Glutamatergic neuron (in vitro differentiated cells): ENCODE data around the gene AGPAT3. TPM values are rescaled to one million over a fixed set of nuclear protein-coding genes. Genes with fewer than 3 reads are reported as not detected.

ENCODE experiments used
- DNase-seq: peaks from one replicate; pipeline ENCODE4 v3.0.0; 2022
- H3K27ac Mint-ChIP-seq: one replicate; pipeline ENCODE4 v1.8.0; 2020; ENCODE audit warnings: mild to moderate bottlenecking, mixed read lengths, inconsistent platforms; ENCODE audit not compliant: unreplicated experiment
- H3K27me3 Mint-ChIP-seq: one replicate; pipeline ENCODE4 v1.8.0; 2020; ENCODE audit warnings: mild to moderate bottlenecking, moderate library complexity, mixed read lengths, inconsistent platforms; ENCODE audit not compliant: unreplicated experiment
- H3K36me3 Mint-ChIP-seq: one replicate; pipeline ENCODE4 v1.8.0; 2020; ENCODE audit warnings: mild to moderate bottlenecking, mixed read lengths, inconsistent platforms; ENCODE audit not compliant: unreplicated experiment
- H3K4me1 Mint-ChIP-seq: one replicate; pipeline ENCODE4 v1.8.0; 2020; ENCODE audit warnings: mild to moderate bottlenecking, low read depth, mixed read lengths, inconsistent platforms; ENCODE audit not compliant: unreplicated experiment
- H3K4me3 Mint-ChIP-seq: one replicate; pipeline ENCODE4 v1.8.0; 2020; ENCODE audit warnings: mild to moderate bottlenecking, mixed read lengths, inconsistent platforms; ENCODE audit not compliant: unreplicated experiment
- H3K9me3 Mint-ChIP-seq: one replicate; pipeline ENCODE4 v1.8.0; 2020; ENCODE audit warnings: mild to moderate bottlenecking, moderate library complexity, mixed read lengths, inconsistent platforms; ENCODE audit not compliant: unreplicated experiment
- CTCF ChIP-seq: fragments of 200-600 bp; sonication (generic); IDR thresholded peaks from one replicate; pipeline ENCODE4 v1.5.0; 2021; ENCODE audit not compliant: partially characterized antibody, unreplicated experiment
- total RNA-seq: library from RNA; stranded (reverse); fragmentation: NEBNext Ultra II Directional; extraction: Animal tissue kit (Norgen Biotek cat#: 25700); gene quantifications from one replicate; pipeline ENCODE4 v1.2.1, GENCODE V29; 2021; ENCODE audit not compliant: unreplicated experiment

Gene AGPAT3
- total RNA-seq, 1 donor from 2014 or later, result 12.6 TPM

GRCh38 chr21:43855955-43856354 lies 9.1 kb upstream of the AGPAT3 start:
- Mint-ChIP-seq H3K9me3 (peaks cover 6% of the 10 kb centered on the region), H3K27me3 (peaks cover 3% of the 10 kb centered on the region), H3K4me1 (peaks cover 14% of the 10 kb centered on the region), H3K27ac (no peak overlapping the region), H3K36me3 (peaks cover 8% of the 10 kb centered on the region), H3K4me3 (no peak overlapping the region)
- TF ChIP-seq CTCF, result no peak
- DNase-seq, result no peak

- peaks cover 6% of the 10 kb centered on the region for H3K27me3 Mint-ChIP-seq
- H3K36me3 Mint-ChIP-seq, result peaks cover under 1% of the 10 kb centered on the region
- no peak overlapping the region for H3K27ac Mint-ChIP-seq
- no peak for DNase-seq
- TF ChIP-seq CTCF, result no peak
- H3K9me3 Mint-ChIP-seq, result peaks cover 6% of the 10 kb centered on the region
- peaks cover 10% of the 10 kb centered on the region for H3K4me1 Mint-ChIP-seq
- no peak overlapping the region for H3K4me3 Mint-ChIP-seq
Measured at GRCh38 chr21:43858806-43859648, 6.0 kb upstream of the AGPAT3 start.

- Mint-ChIP-seq H3K4me3 (no peak overlapping the region), H3K27me3 (peaks cover 5% of the 10 kb centered on the region), H3K4me1 (peaks cover 10% of the 10 kb centered on the region), H3K9me3 (peaks cover 6% of the 10 kb centered on the region), H3K36me3 (no peaks in the 10 kb centered on the region), H3K27ac (no peak overlapping the region)
- DNase-seq, result no peak
- no peak for TF ChIP-seq CTCF
Measured at GRCh38 chr21:43859747-43860214, 5.2 kb upstream of the AGPAT3 start.

GRCh38 chr21:43861706-43862105 lies 3.3 kb upstream of the AGPAT3 start:
- Mint-ChIP-seq H3K9me3 (peaks cover 4% of the 10 kb centered on the region), H3K4me3 (no peak overlapping the region), H3K27ac (no peak overlapping the region), H3K36me3 (no peaks in the 10 kb centered on the region), H3K4me1 (peaks cover 10% of the 10 kb centered on the region), H3K27me3 (peaks cover 9% of the 10 kb centered on the region)
- no peak for DNase-seq
- TF ChIP-seq CTCF, result no peak

- no peak for TF ChIP-seq CTCF
- no peak for DNase-seq
- Mint-ChIP-seq H3K4me3 (no peak overlapping the region), H3K36me3 (no peaks in the 10 kb centered on the region), H3K9me3 (peaks cover 3% of the 10 kb centered on the region), H3K4me1 (peaks cover 9% of the 10 kb centered on the region), H3K27ac (no peak overlapping the region), H3K27me3 (peaks cover 11% of the 10 kb centered on the region)
Measured at GRCh38 chr21:43864313-43864961, 586 bp upstream of the AGPAT3 start.
